ENCODE data around the gene ZNF524. TPM values are rescaled to one million over a fixed set of nuclear protein-coding genes. Genes with fewer than 3 reads are reported as not detected.

Gene ZNF524
- total and polyA plus RNA-seq, 2 experiments from 2014 or later = 17.8 to 18.2 TPM

- Histone ChIP-seq H3F3A (ENCODE audit: insufficient read depth) (peaks cover 8% of the 10 kb centered on the region; the same call in 1 of the 2 replicates), H2AFZ (no peak overlapping the region), H3K27me3 (replicated peaks; ENCODE audit: insufficient read depth) (no peaks in the 10 kb centered on the region), H3K9ac (no peak overlapping the region), H3K79me2 (ENCODE audit: insufficient read depth) (peaks cover 17% of the 10 kb centered on the region), H3K4me3 (no peak overlapping the region), H4K20me1 (ENCODE audit: insufficient read depth) (no peaks in the 10 kb centered on the region), H3K4me2 (ENCODE audit: unreplicated experiment) (no peak overlapping the region), H3K36me3 (ENCODE audit: low read depth) (no peaks in the 10 kb centered on the region; the same call in 1 of the 2 replicates), H3K9me2 (ENCODE audit: insufficient read depth) (no peaks in the 10 kb centered on the region), H3K9me3 (ENCODE audit: low read depth) (no peaks in the 10 kb centered on the region), H3K4me1 (ENCODE audit: insufficient read depth) (no peaks in the 10 kb centered on the region), H3K27ac (no peak overlapping the region)
- in situ Hi-C loops (cut with MboI) = no loop called here
- TF ChIP-seq EZH2phosphoT487 (IDR thresholded peaks at IDR 0.05; ENCODE audit: insufficient read depth, low read depth) (no peak), EZH2 (IDR thresholded peaks at IDR 0.05; ENCODE audit: insufficient read depth, poor library complexity, severe bottlenecking) (no peak)
- no peak for DNase-seq
- 95 to 96% methylated on average over 35 to 38 of the region's 38 CpGs for WGBS, 2 experiments (ENCODE audit: low coverage in 1 of 2, low lambda C conversion rate in 2 of 2, missing lambda C conversion rate in 2 of 2)
Observed at GRCh38 chr19:55616395-55616875, 16.3 kb downstream of the ZNF524 start.

DNA sequence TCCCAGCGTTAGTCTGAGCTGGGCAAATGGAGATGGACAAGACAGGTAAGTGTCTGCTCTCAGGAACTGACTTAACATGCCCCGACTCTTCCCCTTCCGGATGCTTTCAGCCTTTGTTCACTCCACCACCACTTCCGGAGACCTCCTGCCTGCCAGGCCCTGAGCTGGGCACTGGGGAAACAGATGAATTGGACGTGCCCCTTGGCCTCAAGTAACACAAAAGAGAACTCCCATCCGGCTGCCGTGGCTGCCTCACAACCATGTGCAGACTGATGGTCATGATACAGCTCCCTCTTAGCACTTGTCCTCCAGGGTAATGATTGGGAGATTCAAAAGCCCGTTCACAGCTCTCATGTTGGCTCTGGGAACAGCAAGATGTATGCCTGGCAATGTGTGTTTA, 17.3 kb downstream of the ZNF524 start:
- Histone ChIP-seq H3K36me3 (ENCODE audit: low read depth) (no peaks in the 10 kb centered on the region; the same call in 1 of the 2 replicates), H3K9ac (no peak overlapping the region), H3K4me1 (ENCODE audit: insufficient read depth) (no peaks in the 10 kb centered on the region), H3K4me3 (no peak overlapping the region), H3K9me2 (ENCODE audit: insufficient read depth) (no peaks in the 10 kb centered on the region), H3K4me2 (ENCODE audit: unreplicated experiment) (no peak overlapping the region), H3K27ac (no peak overlapping the region), H2AFZ (no peak overlapping the region), H3F3A (ENCODE audit: insufficient read depth) (peaks cover 8% of the 10 kb centered on the region; the same call in 1 of the 2 replicates), H3K79me2 (ENCODE audit: insufficient read depth) (peaks cover 7% of the 10 kb centered on the region; the same call in 1 of the 2 replicates), H3K27me3 (replicated peaks; ENCODE audit: insufficient read depth) (no peaks in the 10 kb centered on the region), H4K20me1 (ENCODE audit: insufficient read depth) (no peaks in the 10 kb centered on the region), H3K9me3 (ENCODE audit: low read depth) (no peaks in the 10 kb centered on the region)
- TF ChIP-seq EZH2phosphoT487 (IDR thresholded peaks at IDR 0.05; ENCODE audit: insufficient read depth, low read depth) = no peak
- no peak for TF ChIP-seq EZH2 (IDR thresholded peaks at IDR 0.05; ENCODE audit: insufficient read depth, poor library complexity, severe bottlenecking)
- no peak for DNase-seq
- 87 to 88% methylated on average over 8 of the region's 8 CpGs for WGBS, 2 experiments (ENCODE audit: low coverage in 1 of 2, low lambda C conversion rate in 2 of 2, missing lambda C conversion rate in 2 of 2)
- in situ Hi-C loops (cut with MboI) = no loop called here

- no peak for DNase-seq
- in situ Hi-C loops (cut with MboI) = no loop called here
- WGBS, 2 experiments (ENCODE audit: low coverage in 1 of 2, low lambda C conversion rate in 2 of 2, missing lambda C conversion rate in 2 of 2) = 87 to 98% methylated on average over 3 to 7 of the region's 7 CpGs
Observed at GRCh38 chr19:55618426-55618825, 18.3 kb downstream of the ZNF524 start.

GRCh38 chr19:55619286-55619685, 19.2 kb downstream of the ZNF524 start:
- Histone ChIP-seq H3K9ac (no peak overlapping the region), H3F3A (ENCODE audit: insufficient read depth) (peaks cover 13% of the 10 kb centered on the region; the same call in 1 of the 2 replicates), H3K27me3 (replicated peaks; ENCODE audit: insufficient read depth) (no peaks in the 10 kb centered on the region), H3K4me2 (ENCODE audit: unreplicated experiment) (no peak overlapping the region), H3K27ac (no peak overlapping the region), H3K36me3 (ENCODE audit: low read depth) (no peaks in the 10 kb centered on the region; the same call in 1 of the 2 replicates), H2AFZ (no peak overlapping the region), H3K4me1 (ENCODE audit: insufficient read depth) (no peaks in the 10 kb centered on the region), H3K79me2 (ENCODE audit: insufficient read depth) (0 out of 2 replicates have a peak, but pooled peaks cover 8% of the 10 kb centered on the region), H3K9me3 (ENCODE audit: low read depth) (no peaks in the 10 kb centered on the region), H3K9me2 (ENCODE audit: insufficient read depth) (no peaks in the 10 kb centered on the region), H3K4me3 (no peak overlapping the region), H4K20me1 (ENCODE audit: insufficient read depth) (no peaks in the 10 kb centered on the region)
- TF ChIP-seq EZH2 (IDR thresholded peaks at IDR 0.05; ENCODE audit: insufficient read depth, poor library complexity, severe bottlenecking) = no peak
- no peak for TF ChIP-seq EZH2phosphoT487 (IDR thresholded peaks at IDR 0.05; ENCODE audit: insufficient read depth, low read depth)
- 25 to 27% methylated on average over 3 of the region's 3 CpGs for WGBS, 2 experiments (ENCODE audit: low coverage in 1 of 2, low lambda C conversion rate in 2 of 2, missing lambda C conversion rate in 2 of 2)
- DNase-seq = peak; percentile 59
- in situ Hi-C loops (cut with MboI) = no loop called here

More at GRCh38 chr19:55618426-55618825, 18.3 kb downstream of the ZNF524 start:
- Histone ChIP-seq H3K4me1 (ENCODE audit: insufficient read depth) (no peaks in the 10 kb centered on the region), H3K27me3 (replicated peaks; ENCODE audit: insufficient read depth) (no peaks in the 10 kb centered on the region), H3K4me3 (no peak overlapping the region), H3K4me2 (ENCODE audit: unreplicated experiment) (no peak overlapping the region), H3K79me2 (ENCODE audit: insufficient read depth) (0 out of 2 replicates have a peak, but pooled peaks cover 3% of the 10 kb centered on the region), H4K20me1 (ENCODE audit: insufficient read depth) (no peaks in the 10 kb centered on the region), H3K36me3 (ENCODE audit: low read depth) (no peaks in the 10 kb centered on the region; the same call in 1 of the 2 replicates), H3K9ac (no peak overlapping the region), H3F3A (ENCODE audit: insufficient read depth) (peaks cover 11% of the 10 kb centered on the region; the same call in 1 of the 2 replicates), H3K9me2 (ENCODE audit: insufficient read depth) (no peaks in the 10 kb centered on the region), H3K27ac (no peak overlapping the region), H2AFZ (no peak overlapping the region), H3K9me3 (ENCODE audit: low read depth) (no peaks in the 10 kb centered on the region)
- TF ChIP-seq EZH2phosphoT487 (IDR thresholded peaks at IDR 0.05; ENCODE audit: insufficient read depth, low read depth) (no peak), EZH2 (IDR thresholded peaks at IDR 0.05; ENCODE audit: insufficient read depth, poor library complexity, severe bottlenecking) (no peak)

Measured in GM23248 (cell line).